GM18519 (cell line): ENCODE results near the gene VPS37C.

Source experiments
- ATAC-seq: cut with Tn5 transposase; IDR thresholded peaks from one replicate; pipeline ENCODE4 v1.9.1; 2021; ENCODE audit warnings: mild to moderate bottlenecking, moderate library complexity; ENCODE audit not compliant: unreplicated experiment, low FRiP score

VPS37C gene

DNA sequence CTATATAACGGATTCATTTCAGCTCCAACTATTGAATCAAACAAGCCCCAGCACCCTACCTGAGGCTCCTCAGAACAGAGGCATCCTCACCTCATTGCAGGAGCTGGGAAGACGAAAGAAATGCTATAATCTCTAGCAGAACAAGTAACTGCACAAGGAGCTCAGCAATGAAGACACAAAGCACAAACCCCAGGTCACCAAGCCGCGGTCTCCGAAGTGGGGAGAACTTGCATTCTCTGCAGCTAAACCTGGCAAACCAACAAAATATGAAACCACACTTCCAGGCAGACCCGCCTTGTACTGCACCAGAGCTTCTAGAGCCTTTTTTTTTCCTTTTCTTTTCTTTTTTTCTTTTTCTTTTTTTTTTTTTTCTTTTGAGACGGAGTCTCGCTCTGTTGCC is 80.7 kb downstream of the VPS37C start:
- ATAC-seq, result no peak
